Right lobe of liver (tissue), 6 donors: ENCODE results near the gene NFKBIZ. TPM values are rescaled to one million over a fixed set of nuclear protein-coding genes. Genes with fewer than 3 reads are reported as not detected.

Experiments used
- ATAC-seq, 4 donors: fragments of 200-7000 bp; cut with Tn5 transposase; one replicate each; pipeline ENCODE4 v1.9.1; 2020; ENCODE audit warnings: mild to moderate bottlenecking in 4 of 4, moderate library complexity in 4 of 4
- DNase-seq, 3 donors: peaks; one replicate each; pipeline ENCODE4 v3.0.0-alpha.2; 2020
- H3K27ac ChIP-seq, 3 donors: fragments of 200-600 bp; one replicate each; pipeline ENCODE4 v1.8.0; 2022
- H3K27me3 ChIP-seq, 2 donors: fragments of 200-600 bp; one replicate each; pipeline ENCODE4 v1.8.0; 2022
- H3K36me3 ChIP-seq, 4 donors: fragments of 200-600 bp; sonication (generic) in 1 of 4; one replicate each; pipeline versions ENCODE4 v1.5.1 to v1.8.0; 2017 to 2022; ENCODE audit warnings: control low read depth in 1 of 4
- H3K4me1 ChIP-seq, 4 donors: fragments of 200-600 bp; sonication (generic) in 1 of 4; one replicate each; pipeline versions ENCODE4 v1.5.1 to v1.8.0; 2017 to 2022; ENCODE audit warnings: control low read depth in 1 of 4
- H3K4me3 ChIP-seq, 3 donors: fragments of 200-600 bp; one replicate each; pipeline ENCODE4 v1.8.0; 2022
- H3K9me3 ChIP-seq, 4 donors: fragments of 200-600 bp; sonication (generic) in 1 of 4; one replicate each; pipeline versions ENCODE4 v1.5.1 to v1.8.0; 2017 to 2022; ENCODE audit warnings: control low read depth in 1 of 4
- POLR2A ChIP-seq: fragments of 450-650 bp; IDR thresholded peaks from one replicate; pipeline ENCODE4 v1.6.1; 2017; ENCODE audit warnings: antibody characterized with exemption, mild to moderate bottlenecking
- WGBS: methylation state at CpG from one replicate; pipeline ENCODE4 v1.1.6; 2018; ENCODE audit warnings: low coverage, low lambda C conversion rate; ENCODE audit not compliant: insufficient coverage; ENCODE audit errors: missing lambda C conversion rate; 5-methylcytosine and 5-hydroxymethylcytosine counted together
- intact Hi-C, 2 donors: fragments of 100-400 bp; cut with DNase I; formaldehyde crosslinking; loops; one replicate each; pipeline versions ENCODE4 v1.11.2 to v1.14.1; 2022
- long read RNA-seq: library from polyadenylated mRNA; unstranded; transcript quantifications from one replicate; pipeline ENCODE4 v2.0.0, GENCODE V29; 2019
- total RNA-seq, 6 experiments: library from RNA; depleted of rRNA in 2 of 6; stranded (reverse); fragments of >200 nt in 2 of 6; fragmentation: NEBNext Ultra II Directional in 3 of 6; extraction: Animal tissue kit (Norgen Biotek cat#: 25700) in 3 of 6; gene quantifications; one replicate each; pipeline versions ENCODE4 v1.1.0 to v1.2.4, GENCODE V29; 2016 to 2023
- TF ChIP-seq, protein P1 (sequence below), 4 donors: fragments of 200-600 bp in 3 of 4; fragments of 450-650 bp in 1 of 4; IDR thresholded peaks; one replicate each; pipeline versions ENCODE4 v1.5.1 to v1.8.0; 2016 to 2022; ENCODE audit warnings: antibody characterized with exemption in 4 of 4, mild to moderate bottlenecking in 2 of 4
- donor health status: DM: no; HTN: yes; CAD: no.
- donor health status: DM: no; HTN: no; CAD: no.
- donor health status: DM: no; HTN: no; CAD: no.
- donor health status: DM: no; HTN: yes; CAD: no.
- donor health status: DM: no; HTN: yes; CAD: no.

The NFKBIZ gene, protein sequence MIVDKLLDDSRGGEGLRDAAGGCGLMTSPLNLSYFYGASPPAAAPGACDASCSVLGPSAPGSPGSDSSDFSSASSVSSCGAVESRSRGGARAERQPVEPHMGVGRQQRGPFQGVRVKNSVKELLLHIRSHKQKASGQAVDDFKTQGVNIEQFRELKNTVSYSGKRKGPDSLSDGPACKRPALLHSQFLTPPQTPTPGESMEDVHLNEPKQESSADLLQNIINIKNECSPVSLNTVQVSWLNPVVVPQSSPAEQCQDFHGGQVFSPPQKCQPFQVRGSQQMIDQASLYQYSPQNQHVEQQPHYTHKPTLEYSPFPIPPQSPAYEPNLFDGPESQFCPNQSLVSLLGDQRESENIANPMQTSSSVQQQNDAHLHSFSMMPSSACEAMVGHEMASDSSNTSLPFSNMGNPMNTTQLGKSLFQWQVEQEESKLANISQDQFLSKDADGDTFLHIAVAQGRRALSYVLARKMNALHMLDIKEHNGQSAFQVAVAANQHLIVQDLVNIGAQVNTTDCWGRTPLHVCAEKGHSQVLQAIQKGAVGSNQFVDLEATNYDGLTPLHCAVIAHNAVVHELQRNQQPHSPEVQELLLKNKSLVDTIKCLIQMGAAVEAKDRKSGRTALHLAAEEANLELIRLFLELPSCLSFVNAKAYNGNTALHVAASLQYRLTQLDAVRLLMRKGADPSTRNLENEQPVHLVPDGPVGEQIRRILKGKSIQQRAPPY
- total RNA-seq = 10 to 100 TPM; 23.4 to 83.1 (median 44.4) TPM
- long read RNA-seq = 0 reads

DNA sequence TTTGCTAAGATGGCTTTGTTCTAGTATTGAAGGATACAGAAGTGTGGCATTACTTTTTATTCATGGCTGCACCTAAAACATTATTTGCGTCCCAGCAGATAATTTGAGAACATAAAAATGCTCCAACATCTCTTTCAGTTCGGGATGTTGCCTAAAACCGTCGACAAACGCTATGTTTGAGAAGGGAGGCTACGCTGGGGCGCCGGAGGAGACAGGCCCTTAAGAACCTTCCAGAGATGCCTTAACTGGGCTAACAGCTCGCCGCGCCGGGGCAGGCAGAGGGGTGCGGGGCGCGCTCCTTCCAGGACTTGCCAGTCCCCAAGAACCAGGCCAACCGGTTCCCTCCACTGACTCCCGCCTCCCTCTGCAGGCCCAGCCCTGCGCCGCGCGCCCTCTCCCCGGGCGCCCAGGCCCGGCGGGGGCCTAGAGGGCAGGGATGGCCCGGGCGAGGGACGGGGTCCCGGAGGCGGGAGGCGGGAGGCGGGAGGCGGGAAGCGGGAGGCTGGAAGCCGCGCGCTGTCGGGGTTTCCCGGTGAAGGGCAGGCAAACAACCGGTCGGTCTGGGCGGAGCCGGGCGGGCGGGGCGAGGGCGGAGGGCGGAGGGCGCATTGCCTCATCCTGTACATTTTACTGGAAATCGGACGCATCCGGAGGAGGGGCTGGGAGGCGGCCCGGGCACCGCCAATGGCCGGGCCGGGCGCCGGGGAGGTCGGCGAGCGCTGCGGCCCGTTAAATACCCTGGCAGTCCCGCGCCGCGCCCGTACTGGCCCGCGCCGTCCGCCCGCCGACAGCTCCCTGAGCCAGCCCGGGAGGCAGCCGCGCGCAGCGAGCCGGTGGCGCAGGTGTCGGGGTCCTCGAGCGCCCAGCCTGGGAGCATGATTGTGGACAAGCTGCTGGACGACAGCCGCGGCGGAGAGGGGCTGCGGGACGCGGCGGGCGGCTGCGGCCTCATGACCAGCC, at the start of gene NFKBIZ:
TSS of gene NFKBIZ (plus strand) at position 761 of the 960 bp plus-strand sequence. CDS start at position 876, 115 bp downstream.
- WGBS = 2% methylated on average over 10 of the region's 95 CpGs
- peaks cover 0 to 35% (median 14%) of the 10 kb centered on the region in 4 donors for H3K4me1 ChIP-seq
- peak within 1 kb of the TSS; percentile 79 to 88 (median 80) for H3K4me3 ChIP-seq
- ATAC-seq (peak; percentile 80 to 93 (median 87)), DNase-seq (peak; percentile 98)
- H3K27me3 ChIP-seq = no peaks in the 10 kb centered on the region
- peak; percentile 100 for TF ChIP-seq POLR2A
- TF ChIP-seq, protein P1, sequence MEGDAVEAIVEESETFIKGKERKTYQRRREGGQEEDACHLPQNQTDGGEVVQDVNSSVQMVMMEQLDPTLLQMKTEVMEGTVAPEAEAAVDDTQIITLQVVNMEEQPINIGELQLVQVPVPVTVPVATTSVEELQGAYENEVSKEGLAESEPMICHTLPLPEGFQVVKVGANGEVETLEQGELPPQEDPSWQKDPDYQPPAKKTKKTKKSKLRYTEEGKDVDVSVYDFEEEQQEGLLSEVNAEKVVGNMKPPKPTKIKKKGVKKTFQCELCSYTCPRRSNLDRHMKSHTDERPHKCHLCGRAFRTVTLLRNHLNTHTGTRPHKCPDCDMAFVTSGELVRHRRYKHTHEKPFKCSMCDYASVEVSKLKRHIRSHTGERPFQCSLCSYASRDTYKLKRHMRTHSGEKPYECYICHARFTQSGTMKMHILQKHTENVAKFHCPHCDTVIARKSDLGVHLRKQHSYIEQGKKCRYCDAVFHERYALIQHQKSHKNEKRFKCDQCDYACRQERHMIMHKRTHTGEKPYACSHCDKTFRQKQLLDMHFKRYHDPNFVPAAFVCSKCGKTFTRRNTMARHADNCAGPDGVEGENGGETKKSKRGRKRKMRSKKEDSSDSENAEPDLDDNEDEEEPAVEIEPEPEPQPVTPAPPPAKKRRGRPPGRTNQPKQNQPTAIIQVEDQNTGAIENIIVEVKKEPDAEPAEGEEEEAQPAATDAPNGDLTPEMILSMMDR (IDR thresholded peaks at IDR 0.05) = no peak
- peak within 1 kb of the TSS; percentile 98 to 100 (median 98) for H3K27ac ChIP-seq
- no peaks in the 10 kb centered on the region for H3K9me3 ChIP-seq
- intact Hi-C loops = no loop called here
- H3K36me3 ChIP-seq = peaks cover 11 to 22% (median 21%) of the 10 kb centered on the region in 4 donors

DNA sequence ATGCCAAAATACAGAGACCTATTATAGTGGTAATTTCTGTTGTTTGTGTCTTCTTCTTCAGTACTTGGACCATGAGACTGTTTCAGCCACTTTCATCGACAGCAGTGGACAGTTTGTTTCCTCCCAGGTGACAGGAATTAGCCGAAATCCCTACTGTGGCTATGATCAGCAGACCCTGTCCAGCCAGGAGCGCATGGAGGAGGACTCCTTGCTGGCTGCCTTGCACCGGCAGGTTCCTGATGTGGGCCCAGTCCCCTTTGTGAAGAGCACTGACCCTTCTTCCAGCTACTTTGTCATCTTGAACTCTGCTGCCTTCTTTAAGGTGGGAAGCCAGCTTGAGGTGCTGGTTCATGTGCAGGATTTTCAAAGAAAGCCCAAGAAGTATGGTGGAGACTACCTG, 48.1 kb upstream of the NFKBIZ start:
- ATAC-seq = no peak
- Histone ChIP-seq H3K27me3 (no peaks in the 10 kb centered on the region), H3K4me1 (no peaks in the 10 kb centered on the region), H3K9me3 (no peaks in the 10 kb centered on the region), H3K4me3 (no peak overlapping the region), H3K27ac (no peak overlapping the region), H3K36me3 (no peaks in the 10 kb centered on the region)
- intact Hi-C loops = loop anchor here in 1 of 2 donors (10.0 kb wide), 1 partner anchor 734 kb away; no protein-coding TSS in a partner anchor
- no peak for TF ChIP-seq POLR2A
- TF ChIP-seq, protein P1 (IDR thresholded peaks at IDR 0.05) = no peak
- 89% methylated on average over 3 of the region's 4 CpGs for WGBS
- DNase-seq = no peak

DNA sequence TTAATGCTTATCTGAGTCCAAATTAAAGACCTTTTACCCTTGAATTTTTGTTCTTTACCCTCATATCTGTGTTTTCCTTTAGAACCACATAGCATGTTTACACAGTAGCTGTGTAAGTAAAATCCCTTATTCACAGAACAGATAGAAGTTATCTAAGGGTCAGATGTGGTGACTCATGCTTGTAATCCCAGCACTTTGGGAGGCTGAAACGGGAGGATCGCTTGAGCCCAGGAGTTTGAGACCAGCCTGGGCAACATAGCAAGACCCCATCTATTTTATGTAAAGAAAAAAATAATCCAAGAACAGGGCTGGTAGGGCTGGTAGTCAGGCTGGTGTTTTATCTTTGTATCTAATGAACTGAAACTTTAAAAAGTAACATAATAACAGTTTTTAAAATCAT, 47.1 kb upstream of the NFKBIZ start:
- intact Hi-C loops = loop anchor here in 1 of 2 donors (10.0 kb wide), 1 partner anchor 733 kb away; no protein-coding TSS in a partner anchor
- Histone ChIP-seq H3K4me1 (no peaks in the 10 kb centered on the region), H3K36me3 (no peaks in the 10 kb centered on the region), H3K27me3 (no peaks in the 10 kb centered on the region), H3K9me3 (no peaks in the 10 kb centered on the region), H3K4me3 (no peak overlapping the region), H3K27ac (no peak overlapping the region)
- ATAC-seq = no peak
- 77% methylated on average over 2 of the region's 2 CpGs for WGBS
- DNase-seq = no peak
- TF ChIP-seq POLR2A = no peak
- TF ChIP-seq, protein P1 (IDR thresholded peaks at IDR 0.05) = no peak

DNA sequence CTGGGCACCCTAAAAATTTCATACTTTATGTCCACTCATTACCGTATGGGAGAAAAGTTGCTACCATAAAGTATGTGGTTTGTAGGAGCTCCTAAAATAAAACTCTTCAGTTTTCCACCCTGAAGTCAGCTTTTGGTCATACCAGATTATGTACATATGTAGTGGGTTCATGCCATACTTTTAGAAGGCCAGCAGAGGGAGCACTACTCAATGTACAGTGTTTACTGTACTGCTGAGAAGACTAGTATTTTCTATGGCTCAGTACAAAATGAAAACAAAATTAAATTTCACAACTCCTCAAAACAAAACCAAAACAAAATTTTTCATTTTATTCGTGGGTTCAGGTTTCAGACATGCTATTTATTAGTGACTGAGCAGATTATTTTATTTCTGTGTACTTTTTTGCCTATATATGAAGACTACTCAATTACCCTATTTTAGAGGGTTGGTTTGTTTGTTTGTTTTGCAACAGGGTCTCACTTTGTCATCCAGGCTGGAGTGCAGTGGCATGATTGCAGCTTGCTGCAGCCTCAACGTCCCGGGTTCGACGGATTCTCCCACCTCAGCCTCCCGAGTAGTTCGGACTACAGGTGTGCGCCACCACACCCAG, 46.0 kb upstream of the NFKBIZ start:
- ATAC-seq (peak; percentile 99 to 100 (median 100)), DNase-seq (no peak)
- Histone ChIP-seq H3K36me3 (no peaks in the 10 kb centered on the region), H3K4me3 (no peak overlapping the region), H3K9me3 (no peaks in the 10 kb centered on the region), H3K27me3 (no peaks in the 10 kb centered on the region), H3K27ac (no peak overlapping the region), H3K4me1 (no peaks in the 10 kb centered on the region)
- no peak for TF ChIP-seq POLR2A
- TF ChIP-seq, protein P1 (IDR thresholded peaks at IDR 0.05) = peak; percentile 84 to 94 (median 92)
- intact Hi-C loops = loop anchor here in 1 of 2 donors (10.0 kb wide), 1 partner anchor 732 kb away; no protein-coding TSS in a partner anchor
- WGBS = 62% methylated on average over 8 of the region's 9 CpGs
